GM19397 (cell line): ENCODE data around the gene PPP1R15B.

Experiments
- ATAC-seq: cut with Tn5 transposase; IDR thresholded peaks from one replicate; pipeline ENCODE4 v1.9.1; 2021; ENCODE audit warnings: mild to moderate bottlenecking, moderate library complexity; ENCODE audit not compliant: unreplicated experiment

The PPP1R15B gene

DNA sequence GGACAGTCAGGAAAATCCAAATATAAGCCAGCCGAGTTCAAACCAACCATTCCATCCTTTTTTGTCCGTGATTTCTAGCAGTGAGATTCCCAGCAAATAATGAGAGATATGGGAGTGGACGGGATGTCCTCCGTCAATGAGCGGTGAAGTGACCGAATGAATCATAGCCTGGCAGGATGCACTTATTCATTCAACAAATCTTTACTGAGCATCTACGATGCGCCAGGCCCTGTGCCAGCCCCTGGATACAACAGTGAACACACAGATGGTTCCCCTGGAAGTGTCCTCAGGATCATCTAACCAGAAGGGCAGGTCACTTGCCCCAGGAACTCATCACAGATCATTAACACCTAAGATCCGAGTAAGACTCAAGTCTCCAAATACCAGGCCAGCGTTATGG lies 43.7 kb downstream of the PPP1R15B start:
- no peak for ATAC-seq

DNA sequence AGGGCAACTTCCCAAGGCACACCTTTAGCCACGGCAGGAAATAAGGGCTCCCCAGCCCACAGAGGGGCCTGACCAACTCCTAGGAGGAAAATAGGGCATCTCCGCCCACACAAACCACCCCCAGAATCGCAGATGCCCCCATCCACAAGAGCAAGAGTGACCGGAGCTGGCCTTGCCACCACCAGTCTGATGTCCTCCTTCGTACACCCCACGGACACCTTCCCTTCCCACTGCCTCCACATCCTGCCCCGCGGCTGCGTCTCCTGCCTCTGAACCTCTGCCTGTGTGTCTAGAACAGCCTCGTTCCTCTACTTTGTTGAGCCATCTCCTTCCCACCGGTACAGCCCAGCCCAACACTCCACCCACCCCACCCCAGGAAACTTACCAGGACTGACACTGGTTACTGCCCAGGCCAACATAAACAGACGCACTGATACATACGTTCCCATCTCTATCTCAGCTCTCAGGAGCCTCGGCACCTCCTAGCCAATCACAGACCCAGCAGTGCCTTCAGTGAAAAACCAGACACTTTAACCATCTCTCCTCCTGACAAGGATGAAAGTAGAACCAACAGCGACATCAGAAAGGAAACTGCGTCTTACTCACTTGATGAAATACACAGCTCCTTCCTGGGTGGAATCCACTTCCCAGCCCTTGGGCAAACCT lies 44.3 kb downstream of the PPP1R15B start:
- ATAC-seq, result no peak

DNA sequence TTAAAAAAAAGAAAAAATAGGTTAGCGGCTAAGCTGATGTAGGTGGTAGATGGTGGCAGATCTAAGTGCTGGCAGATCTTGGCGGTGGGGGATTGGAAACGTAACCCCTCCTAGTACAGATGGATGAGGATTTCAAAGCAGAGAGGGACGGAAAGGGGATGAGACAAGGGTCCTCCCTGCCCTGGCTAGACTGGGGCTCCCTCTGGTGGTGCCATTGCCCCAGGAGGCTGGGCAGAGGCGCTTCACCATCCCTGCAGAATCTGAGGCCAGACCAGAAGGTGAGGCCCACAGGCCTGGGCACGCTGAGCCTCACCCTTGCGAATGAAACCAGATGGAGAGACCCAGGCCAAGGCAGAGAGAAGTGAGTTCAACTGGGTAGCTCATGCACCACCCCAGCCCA lies 44.9 kb downstream of the PPP1R15B start:
- ATAC-seq, result no peak

DNA sequence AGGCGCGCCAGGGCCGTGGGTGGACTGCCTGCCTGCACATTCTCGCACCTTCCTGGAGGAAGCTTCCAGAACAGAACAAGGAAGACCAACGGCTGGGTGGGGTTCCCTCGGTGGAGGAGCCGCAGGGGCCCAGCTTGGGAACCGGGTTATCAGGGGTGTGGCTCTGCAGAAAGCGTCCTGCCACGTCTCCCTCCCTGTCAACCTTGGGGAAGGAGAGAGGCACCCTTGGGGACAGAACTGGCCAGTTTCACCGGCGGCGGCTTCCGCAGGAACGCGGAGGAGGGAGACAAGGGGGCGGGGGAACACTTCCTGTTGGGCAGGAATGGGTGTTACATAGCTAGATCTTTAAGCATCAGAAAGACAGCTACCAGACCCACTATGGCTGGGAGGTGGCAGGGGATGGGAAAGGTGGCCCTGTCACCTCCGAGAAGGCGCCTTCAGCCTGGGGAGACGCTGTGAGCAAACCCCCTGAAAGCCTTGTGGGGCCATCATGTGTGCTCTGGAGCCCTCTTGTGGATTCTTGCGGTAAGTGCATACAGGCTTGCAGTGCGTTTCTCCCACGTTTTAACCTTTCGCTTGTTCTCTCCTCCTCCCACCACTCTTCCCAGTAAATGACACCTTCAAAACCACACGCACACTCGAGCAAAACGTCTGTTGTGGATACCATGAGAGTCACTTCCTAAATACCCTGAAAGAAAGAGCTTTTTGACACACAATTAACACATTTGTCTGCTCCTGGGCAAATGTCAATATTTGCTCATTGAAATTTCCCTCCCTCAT lies 48.1 kb downstream of the PPP1R15B start:
- no peak for ATAC-seq

DNA sequence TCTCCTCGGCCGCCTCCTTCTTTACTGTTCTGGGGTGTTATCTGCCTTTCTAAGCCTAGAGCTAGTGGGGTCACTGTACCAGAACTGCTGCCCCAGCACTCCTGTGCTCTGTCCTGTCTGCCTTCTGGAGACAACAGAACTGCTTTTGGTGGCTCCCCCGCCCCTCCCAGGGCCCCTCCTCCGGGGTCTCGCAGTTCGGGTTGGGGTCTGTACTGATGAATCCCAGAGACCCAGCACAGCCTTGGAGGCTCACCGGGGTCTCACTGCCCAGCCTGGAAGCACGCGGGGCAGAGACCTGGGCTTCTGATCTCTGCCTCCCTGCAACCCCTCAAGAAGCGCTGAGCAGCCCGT lies 48.7 kb downstream of the PPP1R15B start:
- no peak for ATAC-seq

DNA sequence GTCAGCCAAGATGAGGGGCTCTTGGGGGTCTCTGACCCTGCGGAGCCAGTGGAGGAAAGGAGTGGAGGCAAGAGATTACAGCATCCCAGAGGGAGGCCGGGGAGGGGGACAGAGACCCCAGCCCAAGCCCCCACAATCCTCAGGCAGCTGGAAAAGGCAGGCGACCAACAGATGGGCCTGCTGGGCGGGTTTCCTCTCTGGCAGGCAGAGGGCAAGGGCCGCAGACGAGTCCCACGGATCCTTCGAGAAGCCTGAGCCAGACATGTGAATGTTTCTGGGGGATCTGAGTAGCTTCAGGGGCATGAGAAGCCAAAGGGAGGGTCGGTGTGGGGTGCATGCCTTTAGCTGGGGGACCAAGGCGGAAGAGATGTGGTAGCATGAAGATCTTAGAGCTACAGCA lies 49.8 kb downstream of the PPP1R15B start:
- no peak for ATAC-seq

DNA sequence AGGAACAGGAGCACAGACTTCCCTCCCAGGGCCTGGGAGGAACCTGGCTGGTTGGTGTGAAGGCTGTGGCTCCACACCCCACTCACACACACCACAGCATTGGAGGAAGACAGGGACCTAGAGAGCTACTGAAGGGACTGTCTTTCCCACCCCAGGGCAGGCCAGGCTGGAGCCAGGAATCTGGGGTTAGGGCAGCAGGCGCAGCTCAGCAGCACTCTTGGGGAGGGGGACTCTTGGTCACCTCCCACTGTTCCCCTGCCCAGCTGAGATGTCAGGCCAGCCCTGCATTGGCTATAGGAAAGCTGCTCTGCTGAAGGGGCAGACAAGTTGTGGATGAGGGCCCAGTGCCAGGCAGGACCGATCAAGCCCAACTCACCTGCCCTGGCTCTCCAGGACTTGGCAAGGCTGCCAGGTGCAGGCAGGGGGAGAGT lies 50.3 kb downstream of the PPP1R15B start:
- ATAC-seq, result no peak

DNA sequence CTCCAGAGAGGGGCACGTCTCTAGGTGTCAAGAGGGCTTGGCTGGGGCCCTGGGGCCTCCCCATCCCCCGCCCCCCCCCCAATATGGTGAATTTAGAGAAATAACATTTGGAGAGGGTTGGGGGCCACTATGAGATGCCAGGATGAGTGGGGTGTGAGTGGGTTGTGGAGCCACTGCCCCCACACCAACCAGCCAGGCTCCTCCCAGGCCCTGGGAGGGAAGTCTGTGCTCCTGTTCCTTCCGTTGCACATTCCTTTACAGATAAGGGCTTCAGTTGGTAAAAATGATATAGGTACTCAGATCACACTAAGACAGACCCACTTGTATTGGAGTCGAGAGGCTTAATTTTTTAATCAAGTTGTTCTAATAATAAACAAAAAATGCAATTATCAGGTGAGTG lies 51.3 kb downstream of the PPP1R15B start:
- no peak for ATAC-seq

DNA sequence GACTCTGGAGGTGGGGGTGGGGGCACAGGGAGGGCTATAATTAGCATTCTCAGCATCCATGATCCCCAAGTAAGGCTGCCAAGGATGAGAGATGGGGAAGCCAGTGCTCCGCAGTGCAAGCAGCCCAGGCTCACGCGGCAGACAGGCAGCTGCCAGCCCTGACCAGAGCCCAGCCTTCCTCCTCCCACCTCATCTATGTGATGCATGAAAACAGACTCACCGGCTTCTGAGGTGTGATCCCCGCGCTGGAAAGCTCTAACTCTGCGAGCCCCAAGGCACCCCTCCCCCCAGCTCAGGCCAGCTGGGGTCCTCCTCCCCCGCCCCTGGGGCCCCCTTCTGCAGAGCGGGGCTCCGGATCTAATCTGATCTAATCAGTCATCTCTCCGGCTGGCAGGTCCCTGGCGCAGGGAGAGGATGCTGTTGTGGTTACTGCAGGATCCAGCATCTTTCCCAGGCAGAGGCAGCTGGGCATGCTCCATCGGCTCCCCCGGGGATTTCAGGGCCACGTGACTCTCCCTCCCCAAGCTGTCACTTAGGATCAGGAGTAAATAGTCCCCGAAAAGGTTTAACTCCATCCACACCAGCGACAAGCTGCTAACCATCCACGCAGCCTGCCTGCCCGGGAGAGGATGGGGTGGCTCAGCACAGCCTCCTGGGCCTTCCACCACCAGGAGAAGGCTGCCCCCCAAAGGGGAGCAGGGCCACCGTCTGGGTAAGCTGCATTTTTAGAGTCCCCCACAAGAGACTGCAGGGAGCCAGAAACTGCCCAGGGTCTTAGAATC lies 52.0 kb downstream of the PPP1R15B start, which contains the start of gene PLEKHA6:
PLEKHA6 (minus strand) TSS at position 456 of the 782 bp plus-strand sequence. CDS start 86,202 bp downstream, outside the sequence.
- no peak for ATAC-seq

DNA sequence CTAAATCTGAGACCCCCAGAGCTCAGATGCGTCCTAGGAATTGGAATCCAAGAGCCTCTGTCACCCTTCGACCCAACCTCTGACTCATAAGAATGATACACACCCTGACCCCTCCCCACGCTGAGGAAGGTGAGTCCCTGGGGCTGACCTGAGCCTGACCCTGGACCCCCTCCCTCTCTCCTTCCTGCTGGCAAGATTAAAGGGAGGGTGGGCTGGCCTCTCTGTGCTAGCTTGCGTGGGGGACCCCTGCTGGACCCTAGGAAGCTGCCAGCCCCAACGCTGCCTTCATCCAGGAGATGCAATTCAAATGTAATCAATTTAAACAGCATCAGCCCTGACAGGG lies 52.5 kb downstream of the PPP1R15B start:
- no peak for ATAC-seq

DNA sequence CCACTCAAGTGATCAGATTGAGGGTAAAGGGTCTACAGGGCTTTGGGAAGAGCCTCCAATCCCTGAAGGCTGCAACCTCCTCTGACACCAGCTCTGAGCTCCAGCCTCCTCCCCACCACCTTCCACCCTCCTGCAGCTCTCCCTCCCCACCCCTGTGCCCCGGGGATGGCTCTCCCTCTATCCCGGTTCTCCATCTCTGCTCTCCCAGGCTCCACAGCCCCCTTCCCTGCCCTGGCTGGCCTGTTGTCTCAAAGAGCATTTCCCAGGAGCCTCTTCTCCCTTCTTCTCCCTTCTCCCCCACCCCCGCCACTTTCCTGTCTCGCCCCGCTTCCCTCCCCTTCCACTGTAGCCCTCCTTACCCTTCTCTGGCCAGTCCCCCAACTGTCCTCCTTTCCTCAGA lies 53.0 kb downstream of the PPP1R15B start:
- ATAC-seq, result no peak

DNA sequence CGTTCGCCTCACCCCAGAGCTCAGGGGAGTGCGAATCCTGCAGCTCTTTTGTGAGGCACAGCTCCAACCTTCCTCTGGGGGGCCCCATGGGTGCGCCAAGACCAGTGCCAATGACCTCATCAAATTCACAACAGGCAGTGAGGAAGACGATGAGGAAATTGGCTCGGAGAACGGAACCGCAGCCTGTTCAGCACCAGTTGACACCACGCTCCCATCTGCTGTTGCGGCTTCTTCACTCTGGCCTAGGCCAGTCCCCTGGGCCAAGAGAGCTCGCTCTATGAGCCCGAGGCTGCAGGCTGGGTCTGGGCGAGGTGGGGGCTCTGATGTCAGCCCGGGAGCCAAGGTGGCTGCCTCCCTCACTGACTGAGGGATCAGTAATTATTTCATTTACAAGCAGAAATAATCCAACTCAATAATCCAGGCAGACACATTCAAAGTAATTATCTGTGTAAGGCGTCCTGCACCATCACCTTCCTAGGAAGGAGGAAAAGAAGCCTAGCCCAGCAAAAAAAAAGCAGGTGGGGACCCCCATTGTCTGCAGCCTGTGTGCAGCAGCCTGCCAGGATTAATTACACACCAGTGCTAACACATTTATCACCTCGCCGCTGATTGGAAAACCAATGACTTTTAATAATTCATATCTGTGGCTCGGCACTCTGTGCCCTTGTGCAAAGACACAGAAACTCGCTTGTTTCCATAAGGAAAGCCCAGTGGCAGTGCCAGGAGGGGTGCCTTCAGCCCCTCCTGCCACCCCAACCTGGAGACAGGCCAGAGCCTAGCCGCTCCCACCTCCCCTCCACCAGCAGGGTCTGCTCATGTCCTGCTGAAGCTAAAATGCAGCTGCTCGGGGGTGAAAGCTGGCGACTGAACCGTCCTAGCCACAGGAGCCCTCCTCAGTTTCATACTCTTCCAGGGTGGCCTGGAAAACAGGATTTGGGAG lies 53.8 kb downstream of the PPP1R15B start:
- ATAC-seq, result no peak

DNA sequence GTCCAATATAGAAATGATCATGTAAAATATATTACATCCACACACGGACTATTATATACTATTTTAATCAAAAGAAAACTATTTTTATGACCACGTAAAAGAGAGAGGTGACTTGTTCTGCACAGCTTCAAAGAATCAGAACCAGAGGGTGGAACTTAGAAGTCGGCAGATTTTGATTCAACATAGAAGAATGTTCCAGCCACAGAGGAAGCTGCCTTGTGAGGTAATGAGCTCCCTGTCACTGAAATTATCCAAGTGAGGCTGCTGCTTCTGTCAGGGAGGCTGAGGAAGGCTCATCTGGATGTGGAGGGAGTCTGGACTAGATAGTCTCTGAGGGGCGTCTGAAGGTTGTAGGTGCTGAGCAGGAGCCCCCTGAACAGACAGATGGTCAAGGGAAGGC lies 54.6 kb downstream of the PPP1R15B start:
- no peak for ATAC-seq

DNA sequence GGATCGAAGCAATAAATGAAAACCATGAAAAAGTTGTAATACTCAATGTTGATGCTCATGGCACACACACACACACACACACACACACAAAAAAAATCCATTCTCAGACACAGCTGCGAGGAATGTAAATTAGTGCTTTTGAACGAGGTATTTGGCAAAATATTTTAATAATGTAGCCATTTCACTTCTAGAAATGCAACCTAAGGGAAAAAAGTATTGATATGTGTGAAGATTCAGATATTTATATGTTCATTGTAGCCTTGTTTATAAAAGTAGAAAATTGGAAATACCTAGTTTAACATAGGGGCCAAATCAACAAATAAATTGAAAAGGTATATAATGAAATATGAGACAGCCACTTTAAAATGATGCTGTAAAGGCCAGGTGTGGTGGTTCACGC lies 55.7 kb downstream of the PPP1R15B start:
- no peak for ATAC-seq

DNA sequence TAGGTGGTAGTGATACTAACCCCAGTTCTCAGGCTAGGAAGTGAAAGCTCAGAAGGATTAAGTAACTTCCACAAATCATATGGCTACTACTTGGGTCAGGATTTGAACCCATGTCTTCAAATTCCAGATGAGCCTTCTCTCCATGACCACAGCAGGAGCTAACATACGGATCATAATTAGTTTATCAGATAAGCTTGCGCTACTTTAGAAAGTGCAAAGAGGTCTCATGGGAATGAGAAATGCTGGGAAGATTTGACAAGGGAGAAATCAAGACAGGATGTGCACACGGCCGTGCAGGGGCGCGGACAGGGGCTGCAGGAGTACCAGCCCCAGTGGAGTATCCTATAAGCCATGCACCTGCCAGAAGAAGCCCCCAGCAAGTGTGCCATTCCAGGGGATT lies 57.0 kb downstream of the PPP1R15B start:
- no peak for ATAC-seq
